HepG2 (cell line): ENCODE results near the gene RBM28. TPM values are rescaled to one million over a fixed set of nuclear protein-coding genes. Genes with fewer than 3 reads are reported as not detected.
A peak's percentile ranks its signal among the peaks of the same experiment; 100 is the strongest.

Experiments used
- ARNT ChIP-seq: fragments of 450-650 bp; IDR thresholded peaks from 2 replicates; pipeline ENCODE4 v1.6.1; 2017
- BCL6 ChIP-seq: IDR thresholded peaks from 2 replicates; pipeline ENCODE4 v1.6.1; 2016; ENCODE audit warnings: missing genetic modification reagents, missing compliant biosample characterization
- DNMT3B ChIP-seq: conservative IDR thresholded peaks from 2 replicates; pipeline ENCODE4 v1.6.1; 2016; ENCODE audit warnings: missing biosample characterization, control low read depth
- FOXA1 ChIP-seq, 2 experiments: fragments of 450-650 bp in 1 of 2; sonication (generic) in 1 of 2; formaldehyde crosslinking in 1 of 2; IDR thresholded peaks; 2 replicates each; pipeline versions ENCODE4 v1.4.0 to v1.6.1; 2016 to 2020; ENCODE audit warnings: missing genetic modification reagents in 1 of 2
- HDAC6 ChIP-seq: fragments of 200-600 bp; sonication (generic); IDR thresholded peaks from 2 replicates; pipeline ENCODE4 v1.7.0; 2017; ENCODE audit warnings: mild to moderate bottlenecking, antibody characterized with exemption, low read length, low read depth
- HIVEP1 ChIP-seq: sonication (generic); formaldehyde crosslinking; IDR thresholded peaks from 2 replicates; pipeline ENCODE4 v1.4.0; 2020; ENCODE audit warnings: mild to moderate bottlenecking, missing genetic modification reagents
- HMG20A ChIP-seq: IDR thresholded peaks from 2 replicates; pipeline ENCODE4 v1.6.1; 2016; ENCODE audit warnings: borderline replicate concordance
- HNF4A ChIP-seq: sonication (generic); formaldehyde crosslinking; IDR thresholded peaks from 2 replicates; pipeline ENCODE4 v1.4.0; 2020; ENCODE audit warnings: missing genetic modification reagents
- KLF16 ChIP-seq, 2 experiments: sonication (generic) in 1 of 2; formaldehyde crosslinking in 1 of 2; IDR thresholded peaks; 2 replicates each; pipeline versions ENCODE4 v1.6.1 to v1.8.0; 2016 to 2023; ENCODE audit warnings: missing genetic modification reagents in 2 of 2, missing compliant biosample characterization in 1 of 2
- MYNN ChIP-seq: sonication (generic); formaldehyde crosslinking; IDR thresholded peaks from 2 replicates; pipeline ENCODE4 v1.4.0; 2020; ENCODE audit warnings: mild to moderate bottlenecking, low read depth, missing genetic modification reagents
- NFKBIZ ChIP-seq: IDR thresholded peaks from 2 replicates; pipeline ENCODE4 v1.6.1; 2018; ENCODE audit warnings: missing genetic modification reagents, missing compliant biosample characterization
- NFRKB ChIP-seq: fragments of 450-650 bp; IDR thresholded peaks from 2 replicates; pipeline ENCODE4 v1.6.1; 2017
- NR2F6 ChIP-seq, 2 experiments: IDR thresholded peaks; 2 replicates each; pipeline ENCODE4 v1.6.1; 2016; ENCODE audit warnings: antibody characterized with exemption in 1 of 2, mild to moderate bottlenecking in 1 of 2
- RARA ChIP-seq: IDR thresholded peaks from 2 replicates; pipeline ENCODE4 v1.6.1; 2016; ENCODE audit warnings: missing genetic modification reagents, missing compliant biosample characterization
- RFX5 ChIP-seq: IDR thresholded peaks from 2 replicates; pipeline ENCODE4 v1.6.1; 2011; ENCODE audit warnings: low read depth, low read length, improper control_type of control experiment
- RXRA ChIP-seq: sonication (generic); formaldehyde crosslinking; IDR thresholded peaks from 2 replicates; pipeline ENCODE4 v1.5.1; 2020; ENCODE audit warnings: missing genetic modification reagents
- SIN3A ChIP-seq: IDR thresholded peaks from 2 replicates; pipeline ENCODE4 v1.6.1; 2011; ENCODE audit warnings: low read depth, mild to moderate bottlenecking, control low read depth, low read length, borderline replicate concordance
- SRY ChIP-seq: sonication (generic); formaldehyde crosslinking; IDR thresholded peaks from 2 replicates; pipeline ENCODE4 v1.8.0; 2022; ENCODE audit warnings: mild to moderate bottlenecking, missing genetic modification reagents
- TBX3 ChIP-seq: fragments of 450-650 bp; IDR thresholded peaks from 2 replicates; pipeline ENCODE4 v1.6.1; 2017; ENCODE audit warnings: antibody characterized with exemption, mild to moderate bottlenecking, inconsistent platforms, borderline replicate concordance
- XRCC5 ChIP-seq: fragments of 200-400 bp; formaldehyde crosslinking; optimal IDR thresholded peaks from 2 replicates; pipeline ENCODE3; 2017; ENCODE audit warnings: mild to moderate bottlenecking, low read length
- ZMYM2 ChIP-seq: sonication (generic); formaldehyde crosslinking; IDR thresholded peaks from 2 replicates; pipeline ENCODE4 v1.8.0; 2022; ENCODE audit warnings: mild to moderate bottlenecking, missing genetic modification reagents
- ZMYM4 ChIP-seq: sonication (generic); formaldehyde crosslinking; IDR thresholded peaks from 2 replicates; pipeline ENCODE4 v1.8.1; 2023; ENCODE audit warnings: mild to moderate bottlenecking, missing genetic modification reagents
- ZNF17 ChIP-seq: sonication (generic); formaldehyde crosslinking; IDR thresholded peaks from 2 replicates; pipeline ENCODE4 v1.5.0; 2020; ENCODE audit warnings: mild to moderate bottlenecking, missing genetic modification reagents
- ZNF460 ChIP-seq: sonication (generic); formaldehyde crosslinking; IDR thresholded peaks from 2 replicates; pipeline ENCODE4 v1.5.1; 2020; ENCODE audit warnings: missing genetic modification reagents, mild to moderate bottlenecking, borderline replicate concordance
- ZNF619 ChIP-seq: sonication (generic); formaldehyde crosslinking; IDR thresholded peaks from 2 replicates; pipeline ENCODE4 v1.4.0; 2020; ENCODE audit warnings: mild to moderate bottlenecking, missing genetic modification reagents
- ZNF672 ChIP-seq: sonication (generic); formaldehyde crosslinking; IDR thresholded peaks from 2 replicates; pipeline ENCODE4 v1.8.1; 2022; ENCODE audit warnings: missing genetic modification reagents
- ZSCAN29 ChIP-seq: sonication (generic); formaldehyde crosslinking; conservative IDR thresholded peaks from 2 replicates; pipeline ENCODE4 v1.4.0; 2020; ENCODE audit warnings: mild to moderate bottlenecking, missing genetic modification reagents
- polyA plus RNA-seq, 8 experiments: library from polyadenylated mRNA; depleted of rRNA in 3 of 8; stranded (reverse) in 7 of 8; unstranded in 1 of 8; fragments of >200 nt; fragmentation: Illumina TruSeq in 4 of 8; extraction: Trizol in 4 of 8; gene quantifications; 2 replicates each; pipeline versions ENCODE4 v1.2.1 to v1.2.3, GENCODE V29; 2011 to 2016; ENCODE audit warnings: low read depth in 4 of 8, missing spikeins in 1 of 8, mixed read lengths in 1 of 8; ENCODE audit not compliant: insufficient read depth in 1 of 8
- total RNA-seq, 5 experiments: library from RNA; depleted of rRNA; stranded (reverse); fragments of >200 nt; fragmentation: Illumina TruSeq; extraction: Trizol; gene quantifications; 2 replicates each; pipeline ENCODE4 v1.2.3, GENCODE V29; 2016; ENCODE audit warnings: low read depth in 1 of 5
- TF ChIP-seq, protein P1 (sequence below): sonication (generic); formaldehyde crosslinking; IDR thresholded peaks from 2 replicates; pipeline ENCODE4 v1.4.0; 2020; ENCODE audit warnings: mild to moderate bottlenecking, missing genetic modification reagents
- TF ChIP-seq, protein P2 (sequence below): sonication (generic); formaldehyde crosslinking; IDR thresholded peaks from 2 replicates; pipeline ENCODE4 v1.5.0; 2020; ENCODE audit warnings: mild to moderate bottlenecking, missing genetic modification reagents
- TF ChIP-seq, protein P3 (sequence below): sonication (generic); formaldehyde crosslinking; IDR thresholded peaks from 2 replicates; pipeline ENCODE4 v1.9.0; 2021; ENCODE audit warnings: missing genetic modification reagents, borderline replicate concordance
- TF ChIP-seq, protein P4 (sequence below): sonication (generic); formaldehyde crosslinking; IDR thresholded peaks from 2 replicates; pipeline ENCODE4 v1.5.0; 2020; ENCODE audit warnings: mild to moderate bottlenecking, missing genetic modification reagents, moderate library complexity

The RBM28 gene
- total and polyA plus RNA-seq, 2 of the 13 experiments (the other 11 are each of a cell fraction or from before 2014, with no cell fraction given): 20.5 to 49.0 TPM

DNA sequence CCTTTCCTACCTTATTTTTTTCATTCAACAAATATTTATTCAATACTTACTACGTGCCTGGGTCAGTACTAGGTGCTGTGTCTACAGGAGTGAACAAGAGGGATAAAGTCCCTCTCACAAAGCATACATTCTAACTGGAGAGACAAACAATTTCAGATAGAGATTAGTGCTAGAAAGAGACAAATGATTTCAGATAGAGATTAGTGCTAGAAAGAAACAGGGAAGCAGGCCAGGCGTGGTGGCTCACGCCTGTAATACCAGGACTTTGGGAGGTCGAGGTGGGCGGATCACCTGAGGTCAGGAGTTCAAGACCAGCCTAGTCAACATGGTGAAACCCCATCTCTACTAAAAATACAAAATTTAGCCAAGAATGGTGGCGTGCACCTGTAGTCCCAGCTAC is 34.6 kb downstream of the RBM28 start (continued):
- TF ChIP-seq, protein P1, sequence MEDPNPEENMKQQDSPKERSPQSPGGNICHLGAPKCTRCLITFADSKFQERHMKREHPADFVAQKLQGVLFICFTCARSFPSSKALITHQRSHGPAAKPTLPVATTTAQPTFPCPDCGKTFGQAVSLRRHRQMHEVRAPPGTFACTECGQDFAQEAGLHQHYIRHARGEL (CRISPR knock-in tag): no peak
- TF ChIP-seq, protein P2, sequence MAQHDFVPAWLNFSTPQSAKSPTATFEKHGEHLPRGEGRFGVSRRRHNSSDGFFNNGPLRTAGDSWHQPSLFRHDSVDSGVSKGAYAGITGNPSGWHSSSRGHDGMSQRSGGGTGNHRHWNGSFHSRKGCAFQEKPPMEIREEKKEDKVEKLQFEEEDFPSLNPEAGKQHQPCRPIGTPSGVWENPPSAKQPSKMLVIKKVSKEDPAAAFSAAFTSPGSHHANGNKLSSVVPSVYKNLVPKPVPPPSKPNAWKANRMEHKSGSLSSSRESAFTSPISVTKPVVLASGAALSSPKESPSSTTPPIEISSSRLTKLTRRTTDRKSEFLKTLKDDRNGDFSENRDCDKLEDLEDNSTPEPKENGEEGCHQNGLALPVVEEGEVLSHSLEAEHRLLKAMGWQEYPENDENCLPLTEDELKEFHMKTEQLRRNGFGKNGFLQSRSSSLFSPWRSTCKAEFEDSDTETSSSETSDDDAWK: no peak
- TF ChIP-seq ZMYM4 (CRISPR knock-in tag): no peak
- TF ChIP-seq NFRKB: no peak
- TF ChIP-seq ZNF460: peak; percentile 96
- TF ChIP-seq ARNT: no peak
- TF ChIP-seq HDAC6: no peak
- no peak for TF ChIP-seq ZNF17 (CRISPR knock-in tag)
- no peak for TF ChIP-seq ZNF619
- no peak for TF ChIP-seq SRY
- no peak for TF ChIP-seq SIN3A
- TF ChIP-seq HMG20A (CRISPR knock-in tag): no peak
- TF ChIP-seq HNF4A (CRISPR knock-in tag): peak; percentile 29; the same call in 1 of the 2 replicates
- TF ChIP-seq RARA (CRISPR knock-in tag): peak; percentile 82
- no peak for TF ChIP-seq NR2F6 (IDR thresholded peaks at IDR 0.05)
- TF ChIP-seq NR2F6 (CRISPR knock-in tag; IDR thresholded peaks at IDR 0.05): peak; percentile 25; the same call in 1 of the 2 replicates
- no peak for TF ChIP-seq RFX5
- no peak for TF ChIP-seq ZNF672 (CRISPR knock-in tag)
- no peak for TF ChIP-seq XRCC5
- TF ChIP-seq, protein P3, sequence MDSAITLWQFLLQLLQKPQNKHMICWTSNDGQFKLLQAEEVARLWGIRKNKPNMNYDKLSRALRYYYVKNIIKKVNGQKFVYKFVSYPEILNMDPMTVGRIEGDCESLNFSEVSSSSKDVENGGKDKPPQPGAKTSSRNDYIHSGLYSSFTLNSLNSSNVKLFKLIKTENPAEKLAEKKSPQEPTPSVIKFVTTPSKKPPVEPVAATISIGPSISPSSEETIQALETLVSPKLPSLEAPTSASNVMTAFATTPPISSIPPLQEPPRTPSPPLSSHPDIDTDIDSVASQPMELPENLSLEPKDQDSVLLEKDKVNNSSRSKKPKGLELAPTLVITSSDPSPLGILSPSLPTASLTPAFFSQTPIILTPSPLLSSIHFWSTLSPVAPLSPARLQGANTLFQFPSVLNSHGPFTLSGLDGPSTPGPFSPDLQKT (CRISPR knock-in tag): no peak
- TF ChIP-seq MYNN (CRISPR knock-in tag): no peak
- TF ChIP-seq, protein P4, sequence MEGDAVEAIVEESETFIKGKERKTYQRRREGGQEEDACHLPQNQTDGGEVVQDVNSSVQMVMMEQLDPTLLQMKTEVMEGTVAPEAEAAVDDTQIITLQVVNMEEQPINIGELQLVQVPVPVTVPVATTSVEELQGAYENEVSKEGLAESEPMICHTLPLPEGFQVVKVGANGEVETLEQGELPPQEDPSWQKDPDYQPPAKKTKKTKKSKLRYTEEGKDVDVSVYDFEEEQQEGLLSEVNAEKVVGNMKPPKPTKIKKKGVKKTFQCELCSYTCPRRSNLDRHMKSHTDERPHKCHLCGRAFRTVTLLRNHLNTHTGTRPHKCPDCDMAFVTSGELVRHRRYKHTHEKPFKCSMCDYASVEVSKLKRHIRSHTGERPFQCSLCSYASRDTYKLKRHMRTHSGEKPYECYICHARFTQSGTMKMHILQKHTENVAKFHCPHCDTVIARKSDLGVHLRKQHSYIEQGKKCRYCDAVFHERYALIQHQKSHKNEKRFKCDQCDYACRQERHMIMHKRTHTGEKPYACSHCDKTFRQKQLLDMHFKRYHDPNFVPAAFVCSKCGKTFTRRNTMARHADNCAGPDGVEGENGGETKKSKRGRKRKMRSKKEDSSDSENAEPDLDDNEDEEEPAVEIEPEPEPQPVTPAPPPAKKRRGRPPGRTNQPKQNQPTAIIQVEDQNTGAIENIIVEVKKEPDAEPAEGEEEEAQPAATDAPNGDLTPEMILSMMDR: no peak
- TF ChIP-seq BCL6: peak; percentile 93
- no peak for TF ChIP-seq ZSCAN29 (CRISPR knock-in tag)
- no peak for TF ChIP-seq FOXA1 (IDR thresholded peaks at IDR 0.05)
- TF ChIP-seq FOXA1 (CRISPR knock-in tag; IDR thresholded peaks at IDR 0.05): no peak
- TF ChIP-seq TBX3: peak; percentile 29; the same call in 1 of the 2 replicates
- no peak for TF ChIP-seq RXRA (CRISPR knock-in tag)
- TF ChIP-seq KLF16 (CRISPR knock-in tag; IDR thresholded peaks at IDR 0.05): no peak
- TF ChIP-seq ZMYM2 (CRISPR knock-in tag): peak; percentile 59; the same call in 1 of the 2 replicates
- no peak for TF ChIP-seq NFKBIZ (CRISPR knock-in tag)
- TF ChIP-seq HIVEP1 (CRISPR knock-in tag): no peak
- TF ChIP-seq DNMT3B (CRISPR knock-in tag): no peak
